Stimulated activated CD4-positive, alpha-beta T cell treated with anti-CD3 and anti-CD28 coated beads, Interleukin-15, amount 100 ng/mL, for 24 hours (primary cell): ENCODE measurements around the gene ZMYND11.
"Not testable (repeated sequence)": the region's sequence is repeated elsewhere in the genome, so short reads cannot be mapped to it uniquely, and the experiment has no call there.

ENCODE experiments used
- DNase-seq: peaks from one replicate; pipeline ENCODE4 v3.0.0-alpha.2; 2020

The ZMYND11 gene

DNA sequence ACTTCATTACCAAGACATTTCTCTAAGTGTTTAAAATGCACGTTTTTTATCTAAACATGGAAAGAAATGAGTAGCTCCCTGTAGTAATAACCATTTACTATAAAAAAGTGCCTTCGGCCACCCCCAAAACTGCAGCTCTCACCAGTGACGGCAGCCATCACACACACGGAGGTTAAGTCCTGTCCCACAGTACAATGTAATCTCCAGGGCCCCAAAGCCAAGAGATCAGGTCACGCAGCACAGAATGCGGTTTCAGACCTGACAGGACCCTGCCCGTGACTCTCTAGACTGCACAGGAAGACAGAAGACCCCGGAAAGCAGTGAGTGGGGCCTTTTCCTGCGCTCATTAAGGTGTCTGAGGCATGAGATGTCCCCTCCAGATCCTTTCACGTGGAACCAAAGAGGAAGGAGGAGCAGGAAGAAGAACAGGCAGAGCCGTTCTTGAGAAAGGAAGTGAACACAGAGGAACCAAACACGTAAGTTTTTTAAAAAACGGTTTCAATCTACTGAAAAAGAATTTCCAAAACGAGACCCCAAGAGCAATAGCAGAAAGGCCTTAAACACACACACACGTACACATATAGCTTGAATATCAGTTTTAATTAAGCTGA, 125.7 kb downstream of the ZMYND11 start:
- DNase-seq, result no peak

DNA sequence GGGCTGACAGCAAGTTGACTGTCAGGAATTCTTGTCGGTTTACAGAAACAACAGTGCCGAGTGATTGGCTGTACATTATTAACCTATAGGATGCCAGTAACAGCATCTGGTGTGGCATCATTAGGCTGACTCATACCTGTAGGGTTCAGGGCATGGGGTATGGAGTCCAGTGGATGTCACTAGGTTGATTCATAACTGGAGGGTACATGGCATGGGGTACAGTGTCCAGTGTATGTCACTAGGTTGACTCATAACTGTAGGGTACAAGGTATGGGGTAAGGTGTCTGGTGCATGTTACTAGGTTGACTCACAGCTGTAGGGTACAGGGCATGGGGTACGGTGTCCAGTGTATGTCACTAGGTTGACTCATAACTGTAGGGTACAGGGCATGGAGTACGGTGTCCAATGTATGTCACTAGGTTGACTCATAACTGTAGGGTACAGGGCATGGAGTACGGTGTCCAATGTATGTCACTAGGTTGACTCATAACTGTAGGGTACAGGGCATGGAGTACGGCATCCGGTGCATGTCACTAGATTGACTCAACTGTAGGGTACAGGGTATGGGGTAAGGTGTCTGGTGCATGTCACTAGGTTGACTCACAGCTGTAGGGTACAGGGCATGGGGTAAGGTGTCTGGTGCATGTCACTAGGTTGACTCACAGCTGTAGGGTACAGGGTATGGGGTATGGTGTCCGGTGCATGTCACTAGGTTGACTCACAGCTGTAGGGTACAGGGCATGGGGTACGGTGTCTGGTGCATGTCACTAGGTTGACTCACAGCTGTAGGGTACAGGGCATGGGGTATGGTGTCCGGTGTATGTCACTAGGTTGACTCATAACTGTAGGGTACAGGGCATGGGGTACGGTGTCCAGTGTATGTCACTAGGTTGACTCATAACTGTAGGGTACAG, 129.2 kb downstream of the ZMYND11 start:
- DNase-seq, result not testable (repeated sequence)

DNA sequence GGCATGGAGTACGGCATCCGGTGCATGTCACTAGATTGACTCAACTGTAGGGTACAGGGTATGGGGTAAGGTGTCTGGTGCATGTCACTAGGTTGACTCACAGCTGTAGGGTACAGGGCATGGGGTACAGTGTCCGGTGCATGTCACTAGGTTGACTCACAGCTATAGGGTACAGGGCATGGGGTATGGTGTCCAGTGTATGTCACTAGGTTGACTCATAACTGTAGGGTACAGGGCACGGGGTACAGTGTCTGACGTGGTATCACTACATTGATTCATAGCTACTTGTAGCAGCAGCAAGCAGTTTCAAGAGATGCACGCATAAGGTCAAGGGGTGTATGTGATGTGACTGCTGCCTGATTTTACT, 129.8 kb downstream of the ZMYND11 start:
- DNase-seq, result not testable (repeated sequence)

DNA sequence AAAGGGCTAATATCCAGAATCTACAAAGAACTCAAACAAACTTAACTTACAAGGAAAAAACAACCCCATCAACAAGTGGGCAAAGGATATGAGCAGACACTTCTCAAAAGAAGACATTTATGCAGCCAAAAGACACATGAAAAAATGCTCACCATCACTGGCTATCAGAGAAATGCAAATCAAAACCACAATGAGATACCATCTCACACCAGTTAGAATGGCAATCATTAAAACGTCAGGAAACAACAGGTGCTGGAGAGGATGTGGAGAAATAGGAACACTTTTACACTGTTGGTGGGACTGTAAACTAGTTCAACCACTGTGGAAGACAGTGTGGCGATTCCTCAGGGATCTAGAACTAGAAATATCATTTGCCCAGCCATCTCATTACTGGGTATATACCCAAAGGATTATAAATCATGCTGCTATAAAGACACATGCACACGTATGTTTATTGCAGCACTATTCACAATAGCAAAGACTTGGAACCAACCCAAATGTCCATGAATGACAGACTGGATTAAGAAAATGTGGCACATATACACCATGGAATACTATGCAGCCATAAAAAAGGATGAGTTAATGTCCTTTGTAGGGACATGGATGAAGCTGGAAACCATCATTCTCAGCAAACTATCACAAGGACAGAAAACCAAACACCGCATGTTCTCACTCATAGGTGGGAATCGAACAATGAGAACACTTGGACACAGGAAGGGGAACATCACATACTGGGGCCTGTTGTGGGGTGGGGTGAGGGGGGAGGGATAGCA, 130.7 kb downstream of the ZMYND11 start:
- not testable (repeated sequence) for DNase-seq

DNA sequence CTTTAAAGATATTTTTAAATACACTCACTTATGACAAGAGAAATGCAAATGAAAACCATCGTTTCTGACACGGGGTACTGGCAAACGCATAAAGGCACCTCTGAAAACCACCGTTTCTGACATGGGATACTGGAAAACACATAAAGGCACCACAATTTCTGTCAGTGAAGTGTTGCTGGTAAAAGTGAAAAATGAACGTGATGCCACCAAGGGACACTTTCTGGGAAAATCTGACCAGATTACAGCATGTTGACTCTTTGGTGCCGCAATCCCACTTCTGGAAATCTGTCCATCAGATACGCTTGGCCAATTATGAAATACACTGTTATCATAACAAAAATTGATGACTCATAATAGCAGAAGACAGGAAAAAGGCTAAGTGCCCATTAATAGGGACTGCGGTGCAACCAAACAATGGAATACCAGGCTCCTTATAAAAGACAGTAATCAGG, 131.7 kb downstream of the ZMYND11 start:
- DNase-seq, result no peak

DNA sequence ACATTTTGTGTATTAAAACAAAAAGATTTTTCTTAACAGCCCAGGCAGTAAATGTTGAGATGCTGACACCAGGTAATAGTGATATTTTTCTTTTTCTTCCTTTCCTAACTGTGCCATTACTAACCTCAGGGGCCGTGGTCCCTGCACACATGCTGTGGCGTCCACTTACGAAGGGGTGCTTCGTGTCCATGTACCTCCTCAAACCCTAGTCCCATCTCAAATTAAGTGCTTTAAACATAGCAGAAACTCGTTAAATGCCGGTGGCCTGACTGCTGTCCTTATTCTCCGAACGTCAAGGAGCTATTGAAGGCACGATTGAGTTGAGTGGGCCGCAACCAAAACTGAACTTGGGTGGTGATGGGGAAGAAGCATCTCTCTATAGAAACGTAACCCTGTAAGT, 132.4 kb downstream of the ZMYND11 start:
- DNase-seq, result no peak

DNA sequence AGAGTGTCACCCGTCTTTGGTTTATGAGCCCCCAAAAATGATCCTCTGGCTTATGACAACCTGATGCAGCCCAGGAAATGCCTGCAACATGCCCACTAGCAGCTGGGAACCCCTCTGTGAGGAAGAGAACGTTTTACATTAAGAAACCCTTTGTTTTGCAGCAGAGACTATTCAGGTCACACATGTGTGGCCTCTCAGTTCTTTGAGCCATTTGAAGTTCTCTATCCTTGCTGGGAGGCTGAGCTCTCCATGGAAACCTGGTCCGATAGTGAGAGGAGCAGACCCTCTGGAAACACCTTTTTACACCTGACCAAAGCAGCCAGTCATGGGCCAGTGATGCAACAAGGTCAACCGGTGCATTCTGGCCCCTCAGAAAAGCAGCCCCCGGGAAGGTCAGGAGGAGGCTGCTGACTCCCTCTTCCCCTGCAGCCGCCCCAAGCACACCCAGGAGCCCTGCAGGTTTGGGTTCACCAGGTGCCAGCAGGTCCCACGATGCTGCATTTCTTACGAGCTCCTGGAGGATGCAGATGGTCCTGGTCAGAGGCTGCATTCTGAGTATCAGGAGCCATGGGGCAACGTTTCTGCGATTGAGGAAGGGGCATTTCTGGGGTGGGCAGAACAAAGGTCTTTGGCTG, 134.3 kb downstream of the ZMYND11 start:
- DNase-seq, result no peak

DNA sequence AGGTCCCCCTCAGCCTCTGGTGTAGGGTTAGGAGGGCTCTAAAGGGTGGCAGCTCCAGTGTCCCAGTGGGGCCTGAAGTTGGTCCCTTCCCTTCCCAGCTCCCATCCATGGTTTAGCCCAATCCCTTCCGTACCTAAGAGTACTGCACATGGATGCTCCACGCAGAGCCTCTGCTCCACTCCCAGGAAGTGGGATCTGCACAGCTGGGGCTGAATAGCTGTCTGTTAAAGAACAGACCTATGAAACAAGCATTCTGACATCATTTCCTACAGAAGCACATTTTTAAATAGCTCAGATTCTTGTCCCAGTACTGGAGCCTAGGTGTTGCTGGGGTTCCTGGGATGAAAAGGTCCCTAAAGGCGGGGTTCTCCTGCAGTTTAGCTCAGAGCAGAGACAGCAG, 135.9 kb downstream of the ZMYND11 start:
- no peak for DNase-seq

DNA sequence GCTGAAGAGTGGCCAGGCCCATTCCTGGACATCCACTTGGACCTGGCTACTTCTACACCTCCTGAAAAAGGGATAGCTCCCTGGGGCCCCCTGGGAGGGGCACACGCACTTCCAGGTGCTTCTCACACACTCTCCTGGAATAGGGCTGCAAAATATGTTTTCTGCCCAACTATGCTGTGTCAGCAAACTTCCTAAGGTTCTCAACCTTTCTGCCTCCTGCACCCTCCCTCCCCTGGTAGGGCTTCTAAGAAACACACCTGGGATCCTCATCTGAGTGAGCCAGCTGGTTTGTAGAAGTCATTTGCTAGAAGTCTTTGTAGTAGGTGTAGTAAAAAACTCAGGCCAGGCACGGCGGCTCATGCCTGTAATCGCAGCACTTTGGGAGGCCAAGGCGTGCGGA, 136.5 kb downstream of the ZMYND11 start:
- DNase-seq, result no peak

DNA sequence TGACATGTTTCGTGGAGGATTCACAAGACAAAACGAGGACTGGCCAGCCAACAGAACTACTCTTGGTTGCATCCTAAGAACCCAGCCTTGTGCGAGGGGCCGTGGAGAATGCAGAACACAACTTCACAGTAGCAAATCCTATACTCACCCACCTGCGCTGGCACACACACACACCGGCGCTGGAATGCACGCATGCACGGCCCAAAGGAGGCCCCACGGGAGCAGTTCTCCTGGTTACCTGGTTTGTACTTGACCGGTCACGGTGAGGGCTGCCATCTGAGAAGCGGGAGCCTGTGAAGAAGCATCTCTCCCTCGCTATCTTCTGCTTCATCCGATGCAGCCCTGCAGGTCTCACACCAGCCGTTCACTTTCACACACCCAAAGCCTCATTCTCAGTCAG, 137.8 kb downstream of the ZMYND11 start:
- DNase-seq, result no peak

DNA sequence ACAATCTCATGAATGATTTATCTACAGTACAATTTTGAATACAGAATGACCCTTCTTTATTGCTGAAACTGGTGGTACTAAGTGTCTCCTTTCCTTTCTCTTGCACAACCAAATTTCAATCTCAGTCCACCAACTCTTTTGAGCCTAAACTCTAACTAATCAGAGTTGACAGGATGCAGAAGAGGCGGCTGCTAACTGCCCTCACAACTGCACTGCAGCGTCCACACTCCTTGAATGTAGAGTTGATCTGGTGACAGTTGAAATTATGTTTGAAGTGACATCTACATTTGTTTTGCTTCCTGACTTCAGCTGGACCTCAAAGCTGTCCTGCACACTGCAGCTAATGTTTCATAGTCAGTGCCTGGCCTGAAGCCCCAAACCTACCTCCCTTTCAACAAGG, 139.6 kb downstream of the ZMYND11 start:
- no peak for DNase-seq

DNA sequence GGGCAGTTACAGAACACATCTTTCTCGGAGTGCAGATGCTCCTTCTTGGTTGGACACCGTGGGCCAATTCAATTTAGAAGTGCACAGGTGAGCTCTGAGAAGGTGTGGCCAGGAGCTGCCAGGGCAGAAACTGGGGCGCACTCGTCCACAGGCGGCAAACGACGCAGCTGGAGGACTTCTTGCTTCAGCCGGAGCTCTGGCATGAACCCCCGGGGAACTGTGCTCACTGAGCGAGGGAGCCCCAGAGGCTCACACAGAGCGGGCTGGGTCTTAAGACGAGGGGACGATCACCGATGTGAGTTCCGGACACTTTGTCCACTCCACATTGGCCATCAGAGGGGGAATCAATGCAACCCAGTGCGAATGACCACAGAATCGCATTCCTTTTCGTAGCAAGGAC, 140.4 kb downstream of the ZMYND11 start:
- DNase-seq, result no peak

DNA sequence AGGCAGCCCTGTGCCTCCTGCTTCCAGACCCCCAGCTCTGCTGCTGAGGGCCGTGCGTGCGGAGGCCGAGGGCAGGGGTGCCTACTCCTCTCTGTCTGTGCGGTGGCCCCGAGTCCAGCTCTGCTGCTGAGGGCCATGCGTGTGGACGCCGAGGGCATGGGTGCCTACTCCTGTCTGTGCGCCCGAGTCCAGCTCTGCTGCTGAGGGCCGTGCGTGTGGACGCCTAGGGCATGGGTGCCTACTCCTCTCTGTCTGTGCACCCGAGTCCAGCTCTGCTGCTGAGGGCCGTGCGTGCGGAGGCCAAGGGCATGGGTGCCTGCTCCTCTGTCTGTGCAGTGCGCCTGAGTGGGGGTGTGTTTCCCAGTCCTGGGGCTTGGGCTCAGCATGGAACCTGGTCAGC, 142.7 kb downstream of the ZMYND11 start:
- no peak for DNase-seq

DNA sequence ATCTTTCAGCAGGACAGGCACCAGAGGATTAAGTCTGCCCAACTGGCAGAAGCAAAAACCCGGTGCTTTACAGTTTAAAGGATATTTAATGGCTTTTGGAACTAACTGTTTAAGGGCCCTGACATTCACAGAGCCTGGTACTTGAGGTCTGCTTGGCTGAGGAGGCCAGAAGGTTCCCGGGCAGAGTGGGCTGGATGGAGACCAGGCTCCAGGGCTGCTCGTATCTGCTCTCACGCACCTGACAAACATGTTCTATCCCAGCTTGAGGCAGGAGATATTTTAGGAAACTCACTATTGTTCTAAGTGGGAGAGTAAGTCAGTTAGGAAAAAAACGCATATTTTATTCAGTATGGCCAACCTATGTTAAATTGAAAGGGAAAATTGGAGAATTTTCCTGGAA, 143.5 kb downstream of the ZMYND11 start:
- no peak for DNase-seq

DNA sequence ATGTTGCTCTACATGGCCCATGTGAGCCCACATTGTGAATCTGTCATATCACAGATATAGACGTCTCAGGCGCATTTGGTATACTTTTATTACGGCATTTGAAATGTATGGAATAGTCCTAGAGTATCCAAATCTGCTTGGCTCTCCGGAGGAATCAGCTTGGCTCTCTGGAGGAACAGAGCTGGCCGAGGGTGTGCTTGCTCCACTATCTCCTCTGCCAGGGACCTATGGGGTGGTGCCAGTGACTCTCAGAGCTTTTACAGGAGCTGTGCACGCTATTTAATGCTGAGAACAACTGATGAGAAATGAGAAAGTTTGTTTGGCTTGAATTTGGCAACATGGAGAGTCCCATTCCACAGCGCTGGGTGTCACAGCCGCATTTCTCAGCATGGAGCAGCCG, 144.0 kb downstream of the ZMYND11 start:
- no peak for DNase-seq

DNA sequence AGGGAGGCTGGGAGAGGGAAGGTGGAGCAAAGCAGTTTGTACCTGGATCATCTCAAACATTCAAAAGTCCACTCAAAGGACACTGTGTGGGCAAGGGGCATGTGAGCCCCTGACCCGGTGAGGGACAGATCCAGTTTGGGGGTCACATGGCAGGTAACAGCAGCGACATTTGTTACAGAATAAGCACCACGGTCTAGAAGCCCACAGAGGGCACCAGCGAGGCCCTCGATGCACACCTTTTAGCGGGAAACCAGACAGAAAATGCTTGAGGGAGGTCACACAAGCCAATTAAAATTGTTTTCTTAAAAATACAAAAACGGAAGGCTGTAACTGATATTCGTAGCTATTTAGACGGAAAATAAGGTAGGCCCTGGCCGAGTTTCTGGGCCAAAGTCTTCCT, 144.4 kb downstream of the ZMYND11 start:
- DNase-seq, result no peak

DNA sequence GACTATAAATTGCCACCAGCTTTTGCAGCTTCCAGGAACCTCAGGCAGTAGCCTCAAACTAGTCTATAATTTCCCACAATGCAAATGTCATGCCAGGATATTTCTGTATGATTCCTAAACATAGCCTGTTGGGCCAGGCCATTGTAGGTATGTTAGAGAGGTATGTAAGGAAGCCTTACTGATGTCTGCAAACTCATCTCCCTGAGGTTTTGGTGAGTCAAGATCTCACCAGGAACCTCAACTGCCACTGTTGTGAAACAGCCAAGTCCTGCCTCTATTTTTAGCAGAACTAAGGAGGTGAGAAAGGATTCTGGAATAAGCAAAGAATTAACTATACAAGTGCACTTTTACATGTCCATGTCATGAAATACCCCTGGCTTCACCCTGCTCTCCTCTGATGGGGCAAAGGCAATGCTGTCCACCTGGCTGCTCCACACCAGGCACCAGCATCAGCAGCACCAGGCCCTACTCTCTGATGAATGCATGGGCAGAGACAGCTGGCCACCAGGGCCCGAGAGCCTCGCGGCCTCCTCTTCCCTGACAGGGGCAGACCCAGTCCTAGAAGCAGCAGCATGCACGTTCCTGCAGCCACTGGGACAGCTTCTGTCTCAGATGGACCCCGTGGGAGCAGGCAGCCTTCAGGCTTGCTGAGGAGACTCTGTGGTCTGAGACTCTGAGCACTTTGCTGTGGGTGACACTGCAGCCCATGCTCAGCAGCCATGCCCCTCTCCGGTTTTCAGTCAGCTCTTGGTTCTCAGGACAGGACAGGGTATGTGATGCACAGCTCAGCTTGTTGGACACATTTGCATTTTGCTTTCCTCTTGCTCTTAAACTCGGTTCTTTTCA, 147.3 kb downstream of the ZMYND11 start:
- DNase-seq, result no peak

DNA sequence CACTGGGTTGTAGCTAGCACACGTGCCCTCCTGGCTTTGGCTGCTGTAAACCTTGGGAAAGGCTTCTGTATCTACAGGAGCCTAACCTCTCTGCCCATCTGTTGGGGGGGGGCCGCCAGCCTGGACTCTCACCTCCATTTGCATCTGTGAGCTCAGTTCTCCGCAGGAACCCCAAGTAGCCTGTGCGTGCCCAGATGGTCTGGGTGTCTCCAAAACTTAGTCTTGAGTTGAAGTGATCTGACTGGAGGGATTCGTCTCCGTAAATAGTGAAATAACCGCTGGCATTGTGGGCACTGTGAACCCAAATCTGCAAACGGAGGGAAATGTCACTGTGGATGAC, 147.9 kb downstream of the ZMYND11 start:
- DNase-seq, result no peak

DNA sequence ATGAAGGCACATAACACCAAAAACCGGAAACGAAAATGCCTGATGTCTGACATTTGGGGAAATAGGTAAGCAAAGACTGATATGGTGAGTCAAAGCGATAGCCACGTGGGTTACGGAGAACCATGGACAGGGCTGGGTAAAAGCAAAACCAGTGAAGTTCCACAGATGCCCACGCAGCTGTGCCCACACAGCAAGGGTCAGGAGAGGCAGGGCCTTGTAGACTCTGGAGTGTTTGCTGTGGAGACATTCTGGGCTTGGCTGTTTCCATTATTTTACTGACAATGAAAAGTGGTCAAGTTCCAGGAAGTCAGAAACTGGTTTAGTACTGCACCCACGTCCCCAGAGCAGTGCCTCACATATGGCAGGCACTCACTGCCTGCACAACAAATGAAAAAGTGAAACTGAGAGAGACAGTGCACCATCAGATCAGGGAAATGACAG, 148.7 kb downstream of the ZMYND11 start:
- DNase-seq, result peak; percentile 52

DNA sequence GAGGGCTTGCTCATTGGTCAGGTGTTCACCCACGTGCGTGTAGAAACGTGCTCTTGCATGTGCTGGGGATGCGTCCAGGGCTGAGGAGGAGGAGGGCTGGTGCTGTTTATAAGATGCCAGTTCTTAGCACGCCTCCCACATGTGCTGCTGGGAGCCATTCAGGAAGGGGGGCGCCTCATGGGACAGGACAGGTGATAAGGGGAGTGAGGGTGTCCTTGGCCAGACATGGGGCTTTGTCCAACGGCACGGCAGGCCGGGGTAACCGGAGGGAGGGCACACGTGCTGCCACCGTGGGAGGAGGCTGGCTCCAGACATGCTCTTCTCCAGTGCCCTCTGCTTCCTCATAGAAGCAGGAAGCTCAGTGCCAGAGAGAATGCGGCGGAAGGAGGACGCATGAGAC, 150.0 kb downstream of the ZMYND11 start:
- no peak for DNase-seq

DNA sequence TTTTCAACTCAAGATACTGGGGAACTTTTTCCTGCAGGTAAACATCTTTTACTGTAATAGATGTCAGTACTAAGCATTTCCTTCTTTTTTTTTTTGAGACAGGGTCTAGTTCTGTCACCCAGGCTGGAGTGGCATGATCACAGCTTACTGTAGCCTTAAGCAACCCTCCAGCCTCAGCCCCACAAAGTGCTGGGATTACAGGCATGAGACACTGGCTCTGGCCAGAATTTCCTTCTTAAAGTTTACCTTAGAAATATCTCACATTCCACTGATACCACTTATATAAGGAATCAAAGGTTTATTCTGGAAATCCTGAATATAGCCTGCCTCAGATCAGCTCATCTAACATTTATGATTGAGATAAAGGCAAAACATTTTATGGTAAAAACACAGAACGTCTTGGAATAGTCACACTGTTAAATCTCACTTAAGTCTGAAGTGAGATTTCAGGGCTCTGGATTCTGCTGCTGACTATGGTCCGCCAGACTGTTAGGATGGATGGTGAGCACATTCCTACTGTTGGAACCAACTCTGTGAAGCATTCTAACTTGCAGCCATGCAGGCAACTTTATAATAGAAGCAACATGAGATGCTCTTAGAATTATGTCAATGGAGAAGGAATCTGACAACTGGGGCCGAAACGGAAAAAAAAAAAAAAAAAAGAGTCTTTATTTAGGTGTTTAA, 151.9 kb downstream of the ZMYND11 start:
- DNase-seq, result no peak

DNA sequence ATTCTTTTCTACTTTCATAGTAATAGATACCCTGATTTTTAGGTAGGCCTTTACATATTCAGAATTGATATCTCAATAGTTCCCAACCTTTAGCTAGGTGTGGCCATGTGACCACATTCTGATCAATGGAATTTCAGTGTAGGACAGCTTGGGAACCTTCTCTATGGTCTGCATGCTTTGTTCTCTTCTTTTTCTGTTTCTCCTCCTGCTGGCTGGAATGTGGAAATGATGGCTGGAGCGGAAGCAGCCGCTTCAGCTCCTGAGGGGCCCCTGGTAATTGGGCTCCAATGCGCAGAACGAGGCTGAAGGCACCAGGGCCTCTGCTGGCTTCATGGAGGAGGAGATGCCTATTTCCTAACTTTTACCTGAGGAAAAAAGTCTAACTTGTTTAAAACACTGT, 152.6 kb downstream of the ZMYND11 start:
- DNase-seq, result no peak
